WI38 (cell line): ENCODE measurements around the gene BRD8.
"Not testable (repeated sequence)": the region's sequence is repeated elsewhere in the genome, so short reads cannot be mapped to it uniquely, and the experiment has no call there.

ENCODE experiments used
- H3K4me3 ChIP-seq: 2 replicates; pipeline ENCODE4 v1.5.1; 2011; ENCODE audit warnings: low read depth, mild to moderate bottlenecking, control low read depth, low read length
- CTCF ChIP-seq: IDR thresholded peaks from 2 replicates; pipeline ENCODE4 v1.5.1; 2012; ENCODE audit warnings: low read depth, mild to moderate bottlenecking, control low read depth, low read length

The BRD8 gene

GRCh38 chr5:138157626-138158025 lies 20.8 kb downstream of the BRD8 start:
- TF ChIP-seq CTCF: no peak
- H3K4me3 ChIP-seq: no peak overlapping the region

GRCh38 chr5:138155977-138156376 lies 22.5 kb downstream of the BRD8 start:
- not testable (repeated sequence) for H3K4me3 ChIP-seq

- H3K4me3 ChIP-seq: no peak overlapping the region
- no peak for TF ChIP-seq CTCF
Observed at GRCh38 chr5:138149530-138149929, 28.9 kb downstream of the BRD8 start.

- TF ChIP-seq CTCF: no peak
- H3K4me3 ChIP-seq: no peak overlapping the region
Observed at GRCh38 chr5:138148811-138149210, 29.6 kb downstream of the BRD8 start.

GRCh38 chr5:138143578-138143977 lies 34.9 kb downstream of the BRD8 start:
- not testable (repeated sequence) for H3K4me3 ChIP-seq

- TF ChIP-seq CTCF: no peak
- no peak overlapping the region for H3K4me3 ChIP-seq
Observed at GRCh38 chr5:138141734-138142133, 36.7 kb downstream of the BRD8 start.

GRCh38 chr5:138140268-138140667 lies 38.2 kb downstream of the BRD8 start:
- H3K4me3 ChIP-seq: no peak overlapping the region
- TF ChIP-seq CTCF: no peak

- TF ChIP-seq CTCF: no peak
- no peak overlapping the region for H3K4me3 ChIP-seq
Observed at GRCh38 chr5:138139781-138140090, 38.7 kb downstream of the BRD8 start.
